GM19397 (cell line): ENCODE results near the gene GUCA1A.
"Not testable (repeated sequence)": the region's sequence is repeated elsewhere in the genome, so short reads cannot be mapped to it uniquely, and the experiment has no call there.

Experiments
- ATAC-seq: cut with Tn5 transposase; IDR thresholded peaks from one replicate; pipeline ENCODE4 v1.9.1; 2021; ENCODE audit warnings: mild to moderate bottlenecking, moderate library complexity; ENCODE audit not compliant: unreplicated experiment

The GUCA1A gene

GRCh38 chr6:42171813-42172581 lies 1.2 kb upstream of the GUCA1A start:
- no peak for ATAC-seq

- ATAC-seq = no peak
Observed at GRCh38 chr6:42175860-42176259, 2.7 kb downstream of the GUCA1A start.

- ATAC-seq = no peak
Observed at GRCh38 chr6:42176981-42177380, 3.8 kb downstream of the GUCA1A start.

GRCh38 chr6:42177514-42178364 lies 4.6 kb downstream of the GUCA1A start:
- ATAC-seq = no peak

- no peak for ATAC-seq
Observed at GRCh38 chr6:42179261-42179944, 6.2 kb downstream of the GUCA1A start.

GRCh38 chr6:42179945-42180313 lies 6.8 kb downstream of the GUCA1A start:
- ATAC-seq = no peak

GRCh38 chr6:42182101-42182500 lies 8.9 kb downstream of the GUCA1A start:
- ATAC-seq = no peak

GRCh38 chr6:42184475-42184874 lies 11.3 kb downstream of the GUCA1A start:
- ATAC-seq = no peak

GRCh38 chr6:42185597-42185996 lies 12.4 kb downstream of the GUCA1A start:
- no peak for ATAC-seq

- no peak for ATAC-seq
Observed at GRCh38 chr6:42188406-42188805, 15.2 kb downstream of the GUCA1A start.

GRCh38 chr6:42190554-42191183 lies 17.5 kb downstream of the GUCA1A start:
- no peak for ATAC-seq

GRCh38 chr6:42192385-42192784 lies 19.2 kb downstream of the GUCA1A start:
- not testable (repeated sequence) for ATAC-seq

GRCh38 chr6:42193491-42193894 lies 20.3 kb downstream of the GUCA1A start:
- no peak for ATAC-seq

- no peak for ATAC-seq
Observed at GRCh38 chr6:42194056-42194455, 20.9 kb downstream of the GUCA1A start.

GRCh38 chr6:42195415-42195814 lies 22.3 kb downstream of the GUCA1A start:
- no peak for ATAC-seq

- no peak for ATAC-seq
Observed at GRCh38 chr6:42197555-42198362, 24.6 kb downstream of the GUCA1A start.

GRCh38 chr6:42199106-42199981 lies 26.2 kb downstream of the GUCA1A start:
- ATAC-seq = no peak

GRCh38 chr6:42200035-42200434 lies 26.9 kb downstream of the GUCA1A start:
- ATAC-seq = no peak

GRCh38 chr6:42201382-42201781 lies 28.2 kb downstream of the GUCA1A start:
- no peak for ATAC-seq
